Measurements from ENCODE around the gene PEDS1. TPM values are rescaled to one million over a fixed set of nuclear protein-coding genes. Genes with fewer than 3 reads are reported as not detected.

The PEDS1 gene
- total RNA-seq, 1 donor: 28.3 TPM

DNA sequence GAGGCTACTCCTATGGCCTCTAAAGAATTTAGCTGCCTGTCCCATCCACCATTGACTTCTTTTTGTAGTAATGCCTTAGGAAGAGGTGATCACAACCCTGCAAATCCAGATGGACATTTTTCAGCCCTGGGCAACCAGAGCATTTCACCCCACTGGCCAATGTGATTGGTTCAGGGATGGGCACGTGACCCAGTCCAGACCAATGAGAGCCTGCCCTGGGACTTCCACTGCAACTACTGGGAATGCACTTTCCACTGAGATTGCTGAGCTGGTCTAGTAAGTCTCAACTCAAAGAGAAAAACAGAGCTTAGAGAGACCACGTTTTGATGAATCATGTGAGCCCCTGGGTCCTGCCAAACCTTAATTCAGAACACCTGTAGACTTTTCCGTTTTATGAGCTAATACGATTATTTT lies 31.7 kb downstream of the PEDS1 start:
- Histone ChIP-seq H3K27me3 (ENCODE audit: insufficient read depth, low read length) (no peaks in the 10 kb centered on the region), H3K9me3 (ENCODE audit: low read depth, low read length) (no peaks in the 10 kb centered on the region), H3K4me1 (ENCODE audit: insufficient read depth, low read length) (no peaks in the 10 kb centered on the region), H3K4me3 (ENCODE audit: low read length) (no peak overlapping the region)

DNA sequence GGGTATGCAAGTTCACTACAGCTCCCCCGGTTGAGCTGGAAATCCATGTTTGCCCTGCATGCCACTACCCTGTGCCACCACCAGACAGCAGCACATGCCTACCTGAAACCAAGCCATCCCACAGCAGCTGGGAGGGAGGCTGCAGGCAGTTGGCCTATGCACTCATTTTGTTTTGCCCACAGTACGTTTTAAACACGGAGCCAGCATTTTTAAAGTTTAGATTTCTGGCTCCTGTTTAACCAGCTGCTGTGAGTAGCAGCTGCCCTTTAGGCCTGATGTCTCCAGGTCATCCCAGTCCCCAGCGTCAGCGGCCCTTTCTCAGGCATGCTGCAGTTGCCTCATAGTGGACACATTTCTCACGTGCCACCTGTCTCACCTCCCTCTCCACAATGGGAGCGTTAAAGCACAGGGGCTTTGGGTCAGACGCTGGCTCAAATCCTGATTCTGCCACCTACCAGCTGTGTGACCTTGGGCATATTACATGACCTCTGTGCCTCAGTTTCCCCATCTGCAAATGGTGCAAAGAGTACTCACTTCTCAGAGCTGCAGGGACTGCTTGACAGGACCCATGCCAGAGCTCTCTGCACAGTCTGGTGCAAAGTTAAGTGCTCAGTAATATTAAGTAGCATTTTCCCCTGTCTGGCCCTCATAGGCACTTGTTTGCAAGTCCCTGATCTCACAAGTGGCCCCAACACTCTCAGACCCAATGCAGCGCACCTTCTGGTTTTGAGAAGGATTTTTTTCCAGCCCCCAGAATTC lies 32.4 kb downstream of the PEDS1 start:
- H3K9me3 ChIP-seq (ENCODE audit: low read depth, low read length): no peaks in the 10 kb centered on the region
- H3K4me3 ChIP-seq (ENCODE audit: low read length): no peak overlapping the region
- no peaks in the 10 kb centered on the region for H3K27me3 ChIP-seq (ENCODE audit: insufficient read depth, low read length)
- H3K4me1 ChIP-seq (ENCODE audit: insufficient read depth, low read length): peaks cover 4% of the 10 kb centered on the region

DNA sequence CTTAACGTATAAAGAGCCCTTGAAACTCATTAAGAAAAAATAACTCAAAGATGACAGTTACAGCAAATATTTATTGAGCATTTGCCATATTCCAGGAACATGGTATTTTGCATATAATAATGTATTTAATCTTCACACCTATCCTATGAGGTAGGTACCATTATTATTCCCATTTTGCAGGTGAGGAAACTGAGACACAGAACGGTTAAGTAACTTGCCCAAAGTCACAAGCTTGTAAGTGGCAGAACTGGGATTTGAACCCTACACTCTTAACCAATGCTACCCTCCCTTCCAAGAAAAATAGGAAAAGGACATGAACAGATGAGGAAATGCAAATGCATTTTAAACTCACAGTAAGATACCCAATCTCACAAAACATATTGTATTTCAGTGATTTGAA lies 35.3 kb downstream of the PEDS1 start:
- Histone ChIP-seq H3K4me1 (ENCODE audit: insufficient read depth, low read length) (peaks cover 25% of the 10 kb centered on the region), H3K4me3 (ENCODE audit: low read length) (no peak overlapping the region), H3K27me3 (ENCODE audit: insufficient read depth, low read length) (no peaks in the 10 kb centered on the region), H3K9me3 (ENCODE audit: low read depth, low read length) (no peaks in the 10 kb centered on the region)

GRCh38 chr20:50116368-50116999 lies 37.0 kb downstream of the PEDS1 start:
- peaks cover 36% of the 10 kb centered on the region for H3K4me1 ChIP-seq (ENCODE audit: insufficient read depth, low read length)
- no peaks in the 10 kb centered on the region for H3K27me3 ChIP-seq (ENCODE audit: insufficient read depth, low read length)
- no peaks in the 10 kb centered on the region for H3K9me3 ChIP-seq (ENCODE audit: low read depth, low read length)
- peak overlapping the region; percentile 43 for H3K4me3 ChIP-seq (ENCODE audit: low read length)

DNA sequence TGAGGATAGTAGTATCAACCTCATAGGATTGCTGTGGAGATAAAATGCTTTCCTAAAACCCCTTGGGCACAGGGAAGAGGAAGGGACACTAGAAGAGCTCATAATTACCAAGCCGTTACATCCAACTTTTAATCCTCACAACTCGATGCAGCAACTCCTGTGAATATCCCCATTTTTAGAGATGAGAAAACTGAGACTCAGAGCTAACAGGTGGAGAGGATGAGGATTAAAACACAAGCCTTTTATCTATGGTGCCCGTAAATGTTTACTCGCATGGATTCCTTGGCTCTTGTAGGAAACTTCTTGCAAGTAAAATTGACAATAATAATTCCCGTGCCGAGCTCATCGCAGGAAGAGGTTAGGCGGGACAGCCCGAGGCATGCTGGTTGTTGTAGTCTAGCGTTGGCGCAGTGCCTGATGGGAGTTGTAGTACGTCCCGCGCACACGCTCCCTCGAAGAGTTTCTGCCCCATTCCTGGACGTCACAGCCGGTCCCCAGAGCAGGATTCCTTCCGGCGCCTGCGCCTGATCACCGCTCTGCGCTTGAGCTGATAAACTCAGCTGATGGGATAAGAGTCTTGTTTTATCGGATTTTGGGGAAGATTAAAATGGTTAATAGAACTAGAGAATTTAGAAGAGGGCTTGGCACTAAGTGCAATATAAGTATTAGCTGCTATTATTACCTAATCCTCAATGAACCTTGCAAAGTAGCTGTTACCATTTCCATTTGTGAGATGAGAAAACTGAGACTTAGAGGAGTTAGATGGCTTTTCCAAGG lies 37.7 kb downstream of the PEDS1 start:
- H3K27me3 ChIP-seq (ENCODE audit: insufficient read depth, low read length): no peaks in the 10 kb centered on the region
- peaks cover 43% of the 10 kb centered on the region for H3K4me1 ChIP-seq (ENCODE audit: insufficient read depth, low read length)
- peak overlapping the region; percentile 43 for H3K4me3 ChIP-seq (ENCODE audit: low read length)
- no peaks in the 10 kb centered on the region for H3K9me3 ChIP-seq (ENCODE audit: low read depth, low read length)

- Histone ChIP-seq H3K27me3 (ENCODE audit: insufficient read depth, low read length) (no peaks in the 10 kb centered on the region), H3K4me1 (ENCODE audit: insufficient read depth, low read length) (peaks cover 51% of the 10 kb centered on the region), H3K4me3 (ENCODE audit: low read length) (peak overlapping the region; percentile 43), H3K9me3 (ENCODE audit: low read depth, low read length) (no peaks in the 10 kb centered on the region)
These were observed 38.4 kb downstream of the PEDS1 start for GRCh38 chr20:50115041-50115512.

- H3K4me1 ChIP-seq (ENCODE audit: insufficient read depth, low read length): peaks cover 65% of the 10 kb centered on the region
- no peaks in the 10 kb centered on the region for H3K9me3 ChIP-seq (ENCODE audit: low read depth, low read length)
- H3K27me3 ChIP-seq (ENCODE audit: insufficient read depth, low read length): no peaks in the 10 kb centered on the region
- H3K4me3 ChIP-seq (ENCODE audit: low read length): peak overlapping the region; percentile 80
These were observed 39.9 kb downstream of the PEDS1 start for GRCh38 chr20:50113420-50114224.

DNA sequence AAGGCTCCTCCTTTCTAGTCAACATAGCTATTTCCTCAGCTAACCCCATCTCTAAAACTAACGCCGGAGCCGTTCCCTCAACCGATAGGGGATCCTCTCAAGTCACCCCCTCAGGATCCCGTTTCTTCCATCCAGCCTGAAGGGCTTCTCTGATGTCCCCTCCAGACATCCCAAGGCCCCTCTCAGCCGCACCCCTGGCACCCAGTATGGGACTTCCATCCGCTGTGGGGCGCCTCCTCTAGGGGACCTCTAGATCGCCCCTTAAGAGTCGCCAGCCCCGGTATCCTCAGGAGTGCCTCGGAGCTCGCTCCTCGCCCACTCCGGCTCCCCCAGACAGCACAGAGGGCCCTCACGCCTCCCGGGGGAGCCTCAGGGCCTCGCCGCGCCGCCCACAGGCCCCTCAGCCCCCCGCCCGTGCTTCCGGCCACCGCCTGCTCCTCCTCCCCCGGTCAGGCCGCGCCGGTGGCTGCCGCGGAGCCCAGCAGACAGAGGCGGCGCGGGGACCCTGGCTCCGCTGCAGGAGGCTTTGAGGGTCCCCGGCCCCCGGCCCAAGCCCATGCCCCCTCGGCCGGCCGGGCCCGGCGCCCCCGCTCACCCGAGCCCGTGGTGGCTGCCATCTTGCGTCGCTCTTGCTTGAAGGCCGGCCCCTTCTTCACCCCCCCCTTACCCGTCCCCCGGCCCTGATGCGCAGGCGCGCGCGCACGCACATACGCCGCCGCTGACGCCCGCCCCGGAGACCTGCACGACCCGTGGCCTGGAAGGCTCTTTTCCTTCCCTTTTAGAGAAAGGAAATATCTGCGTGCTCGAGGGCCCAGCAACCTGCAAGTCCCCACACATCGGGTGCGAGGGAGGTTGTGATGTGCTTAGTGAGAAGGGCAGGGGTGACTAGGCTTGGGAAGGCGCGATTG lies 40.8 kb downstream of the PEDS1 start, which contains the start of gene UBE2V1:
TSS of gene UBE2V1 (minus strand) at position 639 of the 908 bp plus-strand sequence. CDS start at position 617, 22 bp downstream.
- Histone ChIP-seq H3K4me3 (ENCODE audit: low read length) (peak within 1 kb of the TSS; percentile 80), H3K4me1 (ENCODE audit: insufficient read depth, low read length) (peaks cover 74% of the 10 kb centered on the region), H3K27me3 (ENCODE audit: insufficient read depth, low read length) (no peaks in the 10 kb centered on the region), H3K9me3 (ENCODE audit: low read depth, low read length) (no peaks in the 10 kb centered on the region)

GRCh38 chr20:50111829-50112495 lies 41.6 kb downstream of the PEDS1 start:
- Histone ChIP-seq H3K27me3 (ENCODE audit: insufficient read depth, low read length) (no peaks in the 10 kb centered on the region), H3K4me1 (ENCODE audit: insufficient read depth, low read length) (peaks cover 78% of the 10 kb centered on the region), H3K4me3 (ENCODE audit: low read length) (peak overlapping the region; percentile 80)

GRCh38 chr20:50111120-50111828 lies 42.2 kb downstream of the PEDS1 start:
- H3K4me3 ChIP-seq (ENCODE audit: low read length): no peak overlapping the region
- no peaks in the 10 kb centered on the region for H3K27me3 ChIP-seq (ENCODE audit: insufficient read depth, low read length)
- no peaks in the 10 kb centered on the region for H3K9me3 ChIP-seq (ENCODE audit: low read depth, low read length)
- H3K4me1 ChIP-seq (ENCODE audit: insufficient read depth, low read length): peaks cover 78% of the 10 kb centered on the region

More at GRCh38 chr20:50111829-50112495, 41.6 kb downstream of the PEDS1 start:
- no peaks in the 10 kb centered on the region for H3K9me3 ChIP-seq (ENCODE audit: low read depth, low read length)

DNA sequence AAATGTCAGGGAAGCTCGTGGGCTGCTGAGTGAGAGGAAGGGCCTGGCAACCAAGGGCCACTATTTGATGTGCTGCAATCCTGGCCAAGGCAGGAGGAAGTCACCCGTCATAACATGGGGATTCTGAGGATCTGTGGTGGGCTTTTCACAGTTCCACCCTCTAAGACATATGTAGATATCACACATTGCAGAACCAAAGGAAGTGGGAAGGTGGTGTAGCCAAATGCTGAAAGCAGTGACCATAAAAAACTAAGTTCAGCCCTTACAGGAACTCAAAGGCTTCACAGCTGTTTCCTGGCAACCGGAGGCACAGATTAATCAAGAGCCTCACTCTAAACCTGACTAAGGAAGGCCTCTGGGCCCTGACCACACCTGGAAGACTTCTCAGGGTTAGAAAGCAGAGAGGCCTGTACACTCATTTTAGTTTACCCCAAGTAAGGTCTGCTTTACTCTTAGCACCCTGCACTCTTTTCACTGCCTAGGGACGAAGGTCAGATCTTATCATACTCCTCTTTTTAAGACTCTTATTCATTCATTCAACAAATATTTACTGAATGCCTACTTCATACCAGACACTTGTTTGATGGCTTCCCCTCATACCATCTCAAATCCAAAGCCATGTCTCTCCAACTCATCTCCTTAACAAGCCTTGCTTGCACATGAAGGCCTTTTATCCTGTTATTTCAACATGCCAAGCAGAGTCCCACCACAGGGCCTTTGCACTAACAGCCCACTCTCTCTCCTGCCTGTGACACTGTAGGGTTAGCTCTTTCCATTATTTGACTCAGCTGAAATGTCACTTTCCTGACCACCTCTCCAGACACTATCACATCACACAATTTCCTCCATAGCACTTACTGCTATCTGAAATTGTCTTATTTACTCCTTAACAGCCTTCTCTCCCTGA lies 43.1 kb downstream of the PEDS1 start:
- Histone ChIP-seq H3K9me3 (ENCODE audit: low read depth, low read length) (no peaks in the 10 kb centered on the region), H3K27me3 (ENCODE audit: insufficient read depth, low read length) (no peaks in the 10 kb centered on the region), H3K4me1 (ENCODE audit: insufficient read depth, low read length) (peaks cover 73% of the 10 kb centered on the region), H3K4me3 (ENCODE audit: low read length) (no peak overlapping the region)
